HepG2 (cell line): ENCODE data around the gene MTA1. TPM values are rescaled to one million over a fixed set of nuclear protein-coding genes. Genes with fewer than 3 reads are reported as not detected.

Experiments
- AFF4 ChIP-seq: sonication (generic); formaldehyde crosslinking; IDR thresholded peaks from 2 replicates; pipeline ENCODE4 v1.4.0; 2020; ENCODE audit warnings: missing genetic modification reagents
- AGO1 ChIP-seq: fragments of 200-400 bp; formaldehyde crosslinking; IDR thresholded peaks from 2 replicates; pipeline ENCODE4 v1.6.1; 2017; ENCODE audit warnings: mild to moderate bottlenecking, low read depth, low read length, moderate library complexity; ENCODE audit not compliant: poor library complexity, severe bottlenecking
- CBX1 ChIP-seq: IDR thresholded peaks from one replicate; pipeline ENCODE4 v1.6.1; 2016; ENCODE audit warnings: antibody characterized with exemption, low read depth
- DNMT1 ChIP-seq: sonication (generic); formaldehyde crosslinking; IDR thresholded peaks from 2 replicates; pipeline ENCODE4 v1.5.1; 2020; ENCODE audit warnings: mild to moderate bottlenecking, missing genetic modification reagents
- GPN1 ChIP-seq: sonication (generic); formaldehyde crosslinking; IDR thresholded peaks from 2 replicates; pipeline ENCODE4 v1.5.1; 2020; ENCODE audit warnings: missing genetic modification reagents, borderline replicate concordance
- HNF4A ChIP-seq: sonication (generic); formaldehyde crosslinking; IDR thresholded peaks from 2 replicates; pipeline ENCODE4 v1.4.0; 2020; ENCODE audit warnings: missing genetic modification reagents
- MAF1 ChIP-seq: sonication (generic); formaldehyde crosslinking; IDR thresholded peaks from 2 replicates; pipeline ENCODE4 v1.5.0; 2020; ENCODE audit warnings: missing genetic modification reagents, borderline replicate concordance
- SYNCRIP ChIP-seq: fragments of 200-400 bp; formaldehyde crosslinking; IDR thresholded peaks from 2 replicates; pipeline ENCODE4 v1.6.1; 2018; ENCODE audit warnings: mild to moderate bottlenecking, low read depth, low read length; ENCODE audit not compliant: insufficient read depth
- TCF7 ChIP-seq: sonication (generic); IDR thresholded peaks from 2 replicates; pipeline ENCODE4 v1.6.1; 2016; ENCODE audit warnings: antibody characterized with exemption, low read depth
- THYN1 ChIP-seq: sonication (generic); formaldehyde crosslinking; IDR thresholded peaks from 2 replicates; pipeline ENCODE4 v1.8.1; 2023; ENCODE audit warnings: low read depth, mild to moderate bottlenecking, moderate library complexity, missing genetic modification reagents, borderline replicate concordance
- ZBTB33 ChIP-seq: sonication (generic); formaldehyde crosslinking; IDR thresholded peaks from 2 replicates; pipeline ENCODE4 v1.4.0; 2020; ENCODE audit warnings: missing genetic modification reagents
- ZMAT3 ChIP-seq: sonication (generic); formaldehyde crosslinking; conservative IDR thresholded peaks from 2 replicates; pipeline ENCODE4 v1.7.0; 2021; ENCODE audit warnings: missing genetic modification reagents
- ZNF12 ChIP-seq: sonication (generic); formaldehyde crosslinking; IDR thresholded peaks from 2 replicates; pipeline ENCODE4 v1.5.0; 2020; ENCODE audit warnings: missing genetic modification reagents
- ZNF337 ChIP-seq: sonication (generic); formaldehyde crosslinking; IDR thresholded peaks from 2 replicates; pipeline ENCODE4 v1.5.1; 2020; ENCODE audit warnings: missing genetic modification reagents, low read depth, mild to moderate bottlenecking, borderline replicate concordance
- ZNF576 ChIP-seq: sonication (generic); formaldehyde crosslinking; IDR thresholded peaks from 2 replicates; pipeline ENCODE4 v1.4.0; 2020; ENCODE audit warnings: mild to moderate bottlenecking, missing genetic modification reagents
- ZNF800 ChIP-seq: sonication (generic); formaldehyde crosslinking; IDR thresholded peaks from 2 replicates; pipeline ENCODE4 v1.4.0; 2020; ENCODE audit warnings: missing genetic modification reagents
- ZNF816 ChIP-seq: sonication (generic); formaldehyde crosslinking; IDR thresholded peaks from 2 replicates; pipeline ENCODE4 v1.8.0; 2022; ENCODE audit warnings: missing genetic modification reagents, mild to moderate bottlenecking, borderline replicate concordance
- polyA plus RNA-seq, 8 experiments: library from polyadenylated mRNA; depleted of rRNA in 3 of 8; stranded (reverse) in 7 of 8; unstranded in 1 of 8; fragments of >200 nt; fragmentation: Illumina TruSeq in 4 of 8; extraction: Trizol in 4 of 8; gene quantifications; 2 replicates each; pipeline versions ENCODE4 v1.2.1 to v1.2.3, GENCODE V29; 2011 to 2016; ENCODE audit warnings: low read depth in 4 of 8, missing spikeins in 1 of 8, mixed read lengths in 1 of 8; ENCODE audit not compliant: insufficient read depth in 1 of 8
- total RNA-seq, 5 experiments: library from RNA; depleted of rRNA; stranded (reverse); fragments of >200 nt; fragmentation: Illumina TruSeq; extraction: Trizol; gene quantifications; 2 replicates each; pipeline ENCODE4 v1.2.3, GENCODE V29; 2016; ENCODE audit warnings: low read depth in 1 of 5

Gene MTA1
- total and polyA plus RNA-seq, 2 of the 13 experiments (the other 11 are each of a cell fraction or from before 2014, with no cell fraction given): 35.2 to 85.8 TPM

- TF ChIP-seq ZNF337 (CRISPR knock-in tag) (no peak), AFF4 (CRISPR knock-in tag) (no peak), TCF7 (peak; percentile 9; the same call in 1 of the 2 replicates), MAF1 (CRISPR knock-in tag) (peak; percentile 87; the same call in 1 of the 2 replicates), GPN1 (CRISPR knock-in tag) (no peak), CBX1 (no peak), ZMAT3 (peak; percentile 69; the same call in 1 of the 2 replicates), ZNF576 (CRISPR knock-in tag) (no peak), SYNCRIP (no peak), HNF4A (CRISPR knock-in tag) (peak; percentile 84), DNMT1 (CRISPR knock-in tag) (no peak), THYN1 (CRISPR knock-in tag) (no peak), ZBTB33 (no peak; the same call in 1 of the 2 replicates), ZNF800 (CRISPR knock-in tag) (0 out of 2 replicates have a peak, but pooled peaks have one; percentile 42), ZNF12 (CRISPR knock-in tag) (no peak; the same call in 1 of the 2 replicates), AGO1 (peak; percentile 92), ZNF816 (CRISPR knock-in tag) (no peak)
Measured at GRCh38 chr14:105499256-105500035, 79.8 kb downstream of the MTA1 start (continued).
